ENCODE data around the gene MEOX2.

MEOX2 gene

DNA sequence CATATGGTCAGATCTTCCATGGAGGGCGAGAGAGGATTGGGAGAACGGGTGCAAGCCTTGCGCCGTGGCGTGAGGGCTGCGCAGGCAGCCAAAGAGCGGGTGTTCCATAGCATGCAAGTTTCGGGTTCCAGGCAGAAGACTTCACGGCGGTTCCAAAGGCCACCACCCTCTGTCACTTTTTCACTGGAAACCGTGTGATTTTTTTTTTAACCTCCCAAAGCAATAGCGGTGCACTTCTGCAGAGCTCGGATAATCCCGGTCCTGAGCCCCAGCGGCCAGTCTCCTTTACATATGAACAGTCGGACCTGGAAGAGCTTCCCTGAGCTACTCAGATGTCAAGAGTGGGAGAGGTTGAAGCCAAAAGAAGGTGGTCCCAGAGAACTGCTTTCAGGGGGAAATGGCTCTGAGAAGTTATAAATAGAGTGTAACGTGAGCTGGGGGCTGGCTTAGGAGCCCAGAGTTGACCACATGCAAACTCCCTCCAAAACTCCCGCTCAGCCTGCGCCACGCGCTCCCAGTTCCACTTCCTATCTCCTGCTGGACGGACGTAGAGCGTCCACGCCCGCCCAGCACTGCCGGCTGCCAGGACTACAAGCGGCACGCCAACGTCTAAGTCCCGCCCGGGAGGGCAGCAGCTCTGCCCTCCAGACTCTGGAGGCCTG is at the start of gene MEOX2:
Gene MEOX2, minus strand, starts transcription at position 389 of the 662 bp plus-strand sequence. Its CDS starts 281 bp downstream, at position 108.
- DNase-seq, result no peak

GRCh38 chr7:15729746-15730145 is 43.3 kb upstream of the MEOX2 start:
- no peak for DNase-seq

GRCh38 chr7:15725051-15725450 is 38.6 kb upstream of the MEOX2 start:
- DNase-seq, result no peak

- no peak for DNase-seq
These were observed 37.4 kb upstream of the MEOX2 start for GRCh38 chr7:15723841-15724240.

GRCh38 chr7:15720849-15721471 is 34.5 kb upstream of the MEOX2 start:
- DNase-seq, result no peak

DNA sequence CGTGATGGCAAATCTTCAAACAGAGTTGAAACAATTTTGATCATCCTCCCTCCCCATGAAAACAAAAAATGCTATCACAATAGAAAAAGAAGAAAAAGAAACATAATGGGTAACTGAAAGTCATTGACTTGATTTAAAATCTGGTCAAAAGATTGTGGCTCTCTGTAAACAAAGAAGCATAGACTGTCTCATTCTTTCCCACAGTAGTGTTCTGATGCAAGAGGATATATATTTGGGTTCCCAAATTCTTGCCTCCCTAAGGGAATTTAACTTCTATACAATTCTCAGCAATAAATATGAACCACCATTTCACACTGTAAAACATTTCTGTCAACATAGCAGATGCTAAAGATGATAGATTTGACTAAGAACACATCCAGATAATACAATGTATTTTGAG is 32.8 kb upstream of the MEOX2 start:
- no peak for DNase-seq

DNA sequence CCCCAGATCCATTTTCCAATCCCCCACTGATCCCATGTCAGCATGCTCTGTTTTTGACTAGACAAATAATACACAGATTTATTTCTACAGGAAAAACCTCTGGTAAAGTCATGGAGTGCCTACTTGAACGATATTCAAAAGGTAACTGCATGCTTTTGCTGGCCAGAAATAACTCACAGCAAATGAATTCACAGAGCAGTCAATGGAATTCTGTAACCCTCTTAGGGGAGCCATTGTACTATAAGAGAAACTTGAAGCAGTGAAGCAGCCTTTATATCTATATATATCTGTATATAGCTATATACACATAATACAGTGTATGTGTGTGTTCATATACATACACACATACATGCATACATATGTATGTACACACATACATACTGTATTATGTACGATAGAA is 29.0 kb upstream of the MEOX2 start:
- DNase-seq, result no peak

- DNase-seq, result no peak
These were observed 23.5 kb upstream of the MEOX2 start for GRCh38 chr7:15709978-15710377.

DNA sequence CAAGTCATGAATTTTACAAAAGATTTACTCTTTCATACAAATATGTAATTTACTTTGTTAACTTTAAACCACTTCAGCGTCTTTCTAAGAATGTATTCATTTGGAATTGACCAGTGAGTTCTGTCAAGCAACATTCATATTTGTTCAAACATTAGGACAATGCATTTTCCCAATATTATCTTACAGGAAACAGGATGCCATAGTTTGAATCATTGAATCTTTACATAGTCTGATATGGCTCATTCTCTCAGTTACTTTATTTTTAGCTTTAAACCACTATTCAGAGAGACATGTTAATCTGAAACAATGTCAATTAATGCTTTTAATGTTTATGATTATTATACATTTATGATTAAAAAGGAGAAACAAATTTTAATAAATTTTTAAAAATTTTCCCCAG is 21.1 kb upstream of the MEOX2 start:
- no peak for DNase-seq

DNA sequence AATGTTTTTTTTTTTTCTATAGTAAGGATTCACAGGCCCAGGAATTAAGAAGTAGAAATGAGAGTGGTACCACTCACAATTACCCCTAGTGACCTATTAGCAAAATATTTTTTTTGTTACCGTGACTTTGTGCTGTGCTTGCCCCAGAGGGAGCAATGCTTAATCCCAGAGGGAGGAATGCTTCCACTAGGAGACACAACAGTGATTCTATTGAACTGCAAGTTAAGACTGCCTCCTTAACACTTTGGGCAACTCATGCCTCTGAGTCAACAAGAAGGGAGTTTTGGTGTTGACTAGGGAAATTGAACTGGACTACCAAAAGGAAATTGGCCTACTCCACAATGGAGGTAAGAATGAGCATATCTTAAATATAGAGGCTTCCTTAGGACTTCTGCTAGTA is 17.2 kb upstream of the MEOX2 start:
- no peak for DNase-seq

DNA sequence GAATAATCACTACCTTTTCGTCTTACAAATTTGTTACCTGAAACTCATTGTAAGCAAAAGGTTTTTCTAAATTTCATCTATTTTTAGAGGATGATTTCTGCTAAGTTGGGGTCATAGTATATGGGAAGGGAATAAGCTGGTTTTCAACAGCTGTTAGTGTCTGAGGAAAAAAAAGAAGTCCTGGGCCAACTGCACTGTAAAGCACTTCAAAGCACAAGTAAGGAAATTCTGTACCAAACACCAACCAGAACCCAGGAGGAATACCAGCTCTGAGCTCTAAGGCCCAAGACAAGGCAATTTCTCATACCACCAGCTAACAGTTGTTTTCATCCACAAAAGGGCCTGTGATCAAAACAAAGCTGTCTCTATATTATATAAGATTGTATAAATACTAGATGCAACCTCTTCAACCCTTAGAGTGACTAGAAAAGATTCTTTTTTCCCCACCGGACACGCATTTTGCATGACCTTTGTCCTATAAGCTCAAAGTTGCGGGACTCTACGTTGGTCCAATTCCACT is 6.1 kb upstream of the MEOX2 start:
- no peak for DNase-seq

GRCh38 chr7:15688911-15689310 is 2.4 kb upstream of the MEOX2 start:
- no peak for DNase-seq

- no peak for DNase-seq
These were observed 1.8 kb upstream of the MEOX2 start for GRCh38 chr7:15688279-15688626.

GRCh38 chr7:15687546-15688278 is 1.2 kb upstream of the MEOX2 start:
- no peak for DNase-seq

DNA sequence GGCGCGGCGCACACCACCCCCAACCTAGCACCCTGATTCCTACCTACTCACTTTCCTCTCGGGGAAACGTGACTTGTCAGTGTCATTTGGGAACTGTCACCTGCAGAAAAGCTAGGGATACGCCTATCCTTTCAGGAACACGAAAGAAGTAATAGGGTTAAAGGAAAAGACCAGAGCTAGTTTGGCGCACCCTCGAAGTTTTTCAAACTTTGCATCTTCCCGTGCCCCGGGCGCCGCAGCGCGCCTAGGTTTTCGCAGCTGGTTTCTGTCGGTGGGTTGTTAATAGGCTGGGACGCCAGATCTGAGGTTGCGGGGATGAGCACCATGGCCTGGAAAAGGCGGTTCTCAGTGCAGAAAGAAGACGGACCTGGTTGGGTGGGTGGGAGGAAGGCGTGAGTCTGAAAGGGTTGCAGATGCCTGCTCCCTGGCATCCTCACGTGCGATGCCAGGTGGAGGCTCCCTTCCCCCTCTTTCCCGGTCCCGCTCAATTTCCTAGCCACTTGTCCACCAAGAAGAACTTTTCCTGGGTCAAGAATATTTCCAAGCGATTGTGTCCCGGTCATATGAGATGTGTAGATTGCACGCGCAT is 568 bp upstream of the MEOX2 start:
- no peak for DNase-seq

GRCh38 chr7:15685358-15686294 is 857 bp downstream of the MEOX2 start:
- DNase-seq, result no peak

DNA sequence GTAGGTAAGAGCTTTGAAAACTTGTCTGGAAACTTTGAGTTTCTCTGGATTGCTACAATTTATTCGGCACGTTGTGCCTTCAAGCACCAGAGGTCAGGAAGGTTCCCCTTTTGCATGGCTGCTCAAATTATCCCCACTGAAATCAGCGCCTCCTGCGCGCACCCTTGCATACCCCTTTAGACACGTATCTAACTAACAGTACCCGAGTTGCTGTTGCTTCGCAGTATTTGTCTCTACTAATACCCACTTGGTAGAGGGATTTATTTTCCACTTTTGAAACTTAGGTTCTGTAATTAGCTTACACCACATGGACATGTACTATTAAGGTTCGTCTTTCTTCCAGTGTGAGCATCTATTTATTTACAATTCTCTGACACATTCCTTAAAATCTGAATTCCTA is 1.6 kb downstream of the MEOX2 start:
- no peak for DNase-seq

DNA sequence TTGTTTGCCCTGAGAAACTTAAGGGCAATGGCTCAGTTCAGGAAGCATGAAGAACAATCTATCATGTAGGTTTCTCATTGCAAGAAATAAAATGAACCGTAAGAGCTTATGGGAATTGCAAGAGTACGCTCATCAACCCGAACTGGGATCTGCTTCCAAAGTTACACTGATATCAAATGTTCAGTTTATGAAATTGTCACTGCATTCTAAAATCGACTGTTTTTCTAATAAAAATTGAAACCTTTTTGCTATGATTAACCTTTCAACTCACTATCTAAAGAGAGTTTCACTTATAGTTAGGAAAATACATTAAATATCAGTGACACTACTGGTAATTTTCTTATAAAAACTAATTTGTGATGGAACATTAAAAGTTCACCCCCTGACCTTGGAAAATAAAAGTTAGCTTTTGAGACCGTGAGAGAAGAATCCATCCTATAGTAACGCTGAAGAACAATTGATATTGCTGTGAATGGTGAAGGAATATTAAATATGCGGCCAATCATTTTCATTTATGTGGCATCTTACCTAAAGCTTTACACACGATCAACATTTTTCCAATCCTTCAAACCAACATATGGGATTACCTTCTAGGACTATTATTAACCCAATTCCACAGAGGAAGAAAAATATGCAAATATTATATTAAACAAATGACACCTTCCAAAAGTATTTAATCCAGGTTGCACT is 2.2 kb downstream of the MEOX2 start:
- DNase-seq, result no peak

GRCh38 chr7:15682751-15683245 is 3.7 kb downstream of the MEOX2 start:
- no peak for DNase-seq

- no peak for DNase-seq
These were observed 4.4 kb downstream of the MEOX2 start for GRCh38 chr7:15682111-15682510.

GRCh38 chr7:15681631-15682030 is 4.9 kb downstream of the MEOX2 start:
- no peak for DNase-seq

DNA sequence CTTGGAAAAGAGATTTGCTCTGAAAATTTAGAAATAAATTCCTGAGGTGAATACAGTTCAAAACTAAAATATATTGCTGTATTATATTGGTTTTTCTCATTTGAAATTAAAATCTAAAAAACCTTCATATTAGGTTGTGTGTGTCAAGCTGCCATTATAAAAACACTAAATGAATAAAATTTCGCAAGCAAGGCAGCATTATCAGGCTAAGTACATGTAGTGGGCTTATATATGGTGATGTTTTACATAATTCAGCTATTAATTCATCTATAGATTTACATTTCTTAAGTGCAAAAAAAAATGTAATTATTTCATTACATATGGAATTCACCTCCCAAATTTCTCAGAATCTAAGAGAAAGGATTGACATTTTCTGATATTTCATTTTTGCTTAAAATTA is 5.3 kb downstream of the MEOX2 start:
- no peak for DNase-seq

Data from CD4-positive, alpha-beta T cell treated with Interleukin-17A for 4 hours (primary cell).